Heart left ventricle (tissue), 13 donors: Measurements from ENCODE around the gene TNS1.

ENCODE experiments used
- POLR2A ChIP-seq, 2 donors: fragments of 450-650 bp; IDR thresholded peaks; one replicate each; pipeline ENCODE4 v1.6.1; 2017; ENCODE audit warnings: antibody characterized with exemption in 2 of 2, mild to moderate bottlenecking in 2 of 2, moderate library complexity in 2 of 2
- TF ChIP-seq, protein P1 (sequence below), 12 donors: fragments of 200-600 bp; sonication (generic) in 4 of 12; IDR thresholded peaks; one replicate each; pipeline versions ENCODE4 v1.5.0 to v1.8.0; 2018 to 2022; ENCODE audit warnings: antibody characterized with exemption in 12 of 12, mild to moderate bottlenecking in 5 of 12
- donor health status: ischemic (EF 13 %, LVEDD 7.1; RV severe dilation, severe dysfunction).
- donor health status: DM: no; HTN: yes; CAD: no.
- donor health status: DM: no; HTN: no; CAD: no.
- donor health status: ischemic (EF 25% LVEDD 6.9; RV normal size, moderate dysfunction).
- donor health status: ischemic (EF 25% LVEDD 5.7; RV mildly dilated, moderate dysfunction).
- donor health status: ischemic (EF 35%, LVEDD 5.7; RV mildly dilated, moderate dysfunction).
- donor health status: nonischemic (EF 11% LVEDD 7.7; RV severe dilation, severe dysfunction).
- donor health status: DM: yes; HTN: yes; CAD: no.
- donor health status: PGD.
- donor health status: ischemic (EF 29% LVEDD 5.4; RV normal size, mild dysfunction).
- donor health status: nonischemic (EF 23%, LVEDD 6.1; RV moderate dilation, normal function).

DNA sequence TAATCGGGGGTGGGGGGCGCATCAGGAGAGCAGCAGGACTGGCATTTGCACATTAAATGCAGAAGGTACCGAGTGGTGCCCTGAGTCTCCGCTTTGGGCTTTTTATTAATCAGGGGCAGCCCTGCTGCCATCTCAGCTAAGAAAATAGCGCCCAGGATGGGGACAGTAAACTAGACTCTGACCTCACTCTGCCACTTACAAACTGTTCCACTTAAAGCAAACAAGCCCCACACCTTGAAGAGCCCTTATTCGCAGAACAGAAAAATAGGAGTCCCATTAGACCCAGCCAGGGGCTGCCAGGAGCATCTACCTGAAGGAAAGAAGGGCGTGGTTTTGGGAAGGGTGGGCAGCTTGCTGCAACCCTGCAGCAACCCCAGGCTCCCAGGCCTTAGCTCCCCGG lies 165.3 kb downstream of the TNS1 start:
- TF ChIP-seq, protein P1, sequence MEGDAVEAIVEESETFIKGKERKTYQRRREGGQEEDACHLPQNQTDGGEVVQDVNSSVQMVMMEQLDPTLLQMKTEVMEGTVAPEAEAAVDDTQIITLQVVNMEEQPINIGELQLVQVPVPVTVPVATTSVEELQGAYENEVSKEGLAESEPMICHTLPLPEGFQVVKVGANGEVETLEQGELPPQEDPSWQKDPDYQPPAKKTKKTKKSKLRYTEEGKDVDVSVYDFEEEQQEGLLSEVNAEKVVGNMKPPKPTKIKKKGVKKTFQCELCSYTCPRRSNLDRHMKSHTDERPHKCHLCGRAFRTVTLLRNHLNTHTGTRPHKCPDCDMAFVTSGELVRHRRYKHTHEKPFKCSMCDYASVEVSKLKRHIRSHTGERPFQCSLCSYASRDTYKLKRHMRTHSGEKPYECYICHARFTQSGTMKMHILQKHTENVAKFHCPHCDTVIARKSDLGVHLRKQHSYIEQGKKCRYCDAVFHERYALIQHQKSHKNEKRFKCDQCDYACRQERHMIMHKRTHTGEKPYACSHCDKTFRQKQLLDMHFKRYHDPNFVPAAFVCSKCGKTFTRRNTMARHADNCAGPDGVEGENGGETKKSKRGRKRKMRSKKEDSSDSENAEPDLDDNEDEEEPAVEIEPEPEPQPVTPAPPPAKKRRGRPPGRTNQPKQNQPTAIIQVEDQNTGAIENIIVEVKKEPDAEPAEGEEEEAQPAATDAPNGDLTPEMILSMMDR (IDR thresholded peaks at IDR 0.05), result no peak
- no peak for TF ChIP-seq POLR2A (IDR thresholded peaks at IDR 0.05)
